Left renal pelvis (tissue), 4 donors: ENCODE measurements around the gene ZNF630. TPM values are rescaled to one million over a fixed set of nuclear protein-coding genes. Genes with fewer than 3 reads are reported as not detected.
A peak's percentile ranks its signal among the peaks of the same experiment; 100 is the strongest.
"Not testable (repeated sequence)": the region's sequence is repeated elsewhere in the genome, so short reads cannot be mapped to it uniquely, and the experiment has no call there.

Source experiments
- DNase-seq, 4 donors: peaks; one replicate each; pipeline ENCODE4 v3.0.0-alpha.2; 2013; ENCODE audit warnings: low read depth in 4 of 4, low spot score in 3 of 4
- polyA plus RNA-seq, 4 donors: library from polyadenylated mRNA; unstranded; fragments of 120-200 nt; gene quantifications; one replicate each; pipeline ENCODE4 v1.2.1, GENCODE V29; 2013; ENCODE audit not compliant: insufficient read length in 4 of 4

ZNF630 gene
- polyA plus RNA-seq, 4 donors: 3.4 to 4.6 (median 4.0) TPM

DNA sequence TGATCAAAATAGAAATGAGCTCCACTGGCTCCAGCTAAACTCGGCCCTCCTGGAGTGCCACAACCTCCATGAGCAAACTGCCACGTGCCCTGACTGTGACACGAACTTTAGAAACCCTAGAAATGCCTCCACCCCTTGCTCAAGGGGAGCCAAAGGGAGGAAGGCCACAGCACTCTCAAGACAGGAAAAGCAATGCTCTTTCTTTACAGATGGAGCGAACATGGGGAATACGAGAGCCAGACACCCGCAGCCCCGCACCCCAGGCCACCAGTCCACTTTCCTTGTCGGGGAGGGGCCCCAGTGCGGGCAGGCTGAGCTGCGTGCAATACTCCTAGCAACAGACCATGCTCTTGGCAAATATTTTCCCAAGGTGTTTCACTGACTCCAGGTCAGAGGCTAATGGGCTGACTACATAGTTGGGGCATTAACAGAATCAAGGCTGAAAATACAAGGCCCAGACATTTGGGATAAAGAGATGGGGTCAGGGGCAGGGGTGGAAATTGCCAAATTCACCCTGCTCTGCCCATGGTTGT lies 40.7 kb downstream of the ZNF630 start:
- not testable (repeated sequence) for DNase-seq

DNA sequence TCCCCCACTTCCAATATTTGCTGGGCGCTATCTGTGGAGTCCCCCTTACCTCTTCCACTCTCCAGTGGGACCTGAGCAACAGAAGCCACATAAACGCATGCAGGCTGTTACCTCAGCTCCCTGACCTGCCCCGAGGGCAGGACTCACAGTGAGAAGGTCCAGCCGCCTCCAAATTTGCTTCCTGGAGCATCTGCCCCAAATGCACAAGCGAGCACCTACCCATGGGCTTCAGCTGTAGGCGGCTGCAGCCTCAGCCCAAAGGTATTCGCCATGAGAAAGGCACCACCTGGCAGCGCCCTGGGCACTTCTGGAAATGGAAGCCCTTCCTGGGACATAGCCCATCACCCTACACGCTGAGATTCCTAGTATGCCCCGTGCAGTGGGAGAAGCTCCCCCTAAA lies 41.2 kb downstream of the ZNF630 start:
- DNase-seq: no peak

- no peak for DNase-seq
Observed at GRCh38 chrX:48028091-48028490, 43.3 kb downstream of the ZNF630 start.

DNA sequence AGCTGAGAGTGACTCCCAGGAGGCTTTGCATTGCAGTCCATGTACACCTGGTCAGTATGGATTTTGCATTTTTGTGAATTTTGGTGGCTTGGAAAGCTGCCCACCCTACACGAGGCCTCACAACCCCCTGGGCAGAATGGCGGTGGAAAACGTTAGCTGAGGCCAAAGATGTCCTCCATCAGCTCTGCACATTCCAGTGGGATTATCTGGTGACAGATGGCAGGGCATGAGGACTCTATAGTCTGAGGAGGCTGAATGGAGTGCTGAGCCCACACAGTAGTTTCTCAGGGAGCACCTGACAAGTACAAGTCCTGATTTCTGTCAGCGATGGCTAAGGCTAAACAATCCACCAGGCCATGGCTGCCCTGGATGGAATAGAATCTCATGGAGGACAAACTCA lies 43.9 kb downstream of the ZNF630 start:
- DNase-seq: not testable (repeated sequence)

DNA sequence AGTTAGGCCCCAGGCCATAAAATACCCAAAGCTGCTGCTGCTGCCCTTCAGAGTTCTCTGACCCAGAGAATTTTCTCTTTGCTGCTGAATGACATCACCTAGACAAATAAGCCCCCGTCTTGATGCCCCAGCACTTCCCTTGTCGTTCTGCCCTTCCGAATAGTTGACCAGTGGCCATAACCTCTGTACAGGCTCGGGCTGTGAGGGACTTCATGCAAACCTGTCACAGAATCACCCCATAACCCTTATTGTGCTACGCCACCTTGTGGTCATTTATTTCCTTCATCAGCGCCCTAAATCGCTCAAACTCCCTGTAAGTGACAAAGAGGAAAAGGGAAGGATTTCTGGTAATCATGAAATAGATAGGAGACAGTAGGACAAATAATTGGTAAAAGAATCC lies 45.9 kb downstream of the ZNF630 start:
- DNase-seq: peak in 2 of 4 donors; percentile 42 to 44

DNA sequence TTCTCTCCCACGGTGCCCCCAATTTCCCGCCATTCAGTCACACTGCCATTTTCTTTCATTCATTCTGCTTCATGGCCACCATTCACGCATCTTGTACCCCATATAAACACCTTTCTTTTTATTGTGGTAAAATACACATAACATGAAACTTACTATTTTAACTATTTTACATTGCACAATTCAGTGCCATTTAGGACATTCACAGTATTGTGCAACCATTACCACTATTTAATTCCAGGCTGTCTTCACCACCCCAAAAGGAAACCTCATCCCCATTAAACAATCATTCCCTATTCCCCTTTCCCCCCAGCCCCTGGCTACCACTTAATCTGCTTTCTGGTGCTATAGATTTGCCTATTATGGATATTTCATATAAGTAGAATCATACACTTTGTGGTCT lies 48.7 kb downstream of the ZNF630 start:
- no peak for DNase-seq

- no peak for DNase-seq
Observed at GRCh38 chrX:48022100-48022499, 49.3 kb downstream of the ZNF630 start.

DNA sequence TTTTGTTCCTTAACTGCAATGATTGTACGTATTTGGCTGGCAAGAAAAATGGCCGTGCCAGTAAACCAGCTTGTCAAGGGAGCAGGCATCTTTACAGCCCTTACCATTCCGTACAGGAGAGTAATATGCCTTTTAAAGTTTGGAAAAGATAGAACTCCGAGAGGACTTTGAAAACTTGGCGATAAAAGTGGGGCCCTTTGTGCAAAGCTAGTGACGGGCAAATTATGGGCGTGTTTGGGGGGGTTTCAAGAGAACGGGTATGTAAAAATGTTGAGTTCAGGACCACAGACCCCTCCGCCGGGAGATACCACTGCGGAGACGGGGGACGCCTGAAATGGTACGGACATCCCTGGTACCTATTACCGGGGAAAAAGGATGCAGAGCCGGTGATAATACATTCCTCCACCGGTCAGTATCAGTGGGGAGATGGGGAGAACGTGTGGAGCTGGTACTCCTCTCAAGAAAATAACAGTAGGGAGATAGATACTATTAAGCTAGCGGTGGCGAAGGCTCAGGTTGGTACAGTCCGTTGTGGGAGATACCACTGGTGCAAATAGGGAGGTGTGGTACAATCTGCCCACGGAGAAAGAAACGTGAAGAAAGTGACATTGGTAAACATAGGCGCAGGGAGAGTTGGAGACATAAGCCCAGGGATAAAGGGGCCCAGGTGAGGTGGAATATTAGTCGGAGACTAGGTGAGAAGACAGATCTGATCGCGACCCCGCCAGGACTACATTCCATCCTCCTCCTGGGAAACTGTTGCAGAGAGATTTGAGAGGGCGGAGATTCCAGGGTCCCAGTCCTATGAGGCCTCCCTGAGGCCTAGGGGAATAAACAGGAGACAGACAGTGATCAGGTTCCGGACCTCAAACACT lies 50.2 kb downstream of the ZNF630 start:
- DNase-seq: peak; percentile 70 to 84 (median 76)

- not testable (repeated sequence) for DNase-seq
Observed at GRCh38 chrX:48020472-48020871, 51.0 kb downstream of the ZNF630 start.

DNA sequence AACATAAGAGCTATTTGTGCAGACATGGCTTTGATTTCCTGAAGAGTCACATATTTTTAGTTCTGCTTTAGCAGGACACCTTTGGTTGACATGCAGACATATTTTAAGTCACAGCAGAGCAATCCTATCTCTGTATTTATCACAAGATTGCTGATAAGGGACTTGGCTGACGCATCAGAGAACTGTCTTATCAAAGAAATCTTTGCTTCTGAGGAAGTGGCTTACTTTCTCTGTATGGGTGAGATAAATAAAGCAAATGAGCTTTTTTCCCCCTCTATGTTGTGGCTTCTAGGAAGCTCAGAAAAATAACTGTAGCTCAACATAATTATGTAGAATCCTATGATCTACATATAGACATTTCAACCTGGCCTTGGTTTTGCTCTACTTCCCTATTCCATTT lies 51.5 kb downstream of the ZNF630 start:
- not testable (repeated sequence) for DNase-seq

- not testable (repeated sequence) for DNase-seq
Observed at GRCh38 chrX:48016583-48017310, 54.7 kb downstream of the ZNF630 start.

GRCh38 chrX:48009445-48009960 lies 61.9 kb downstream of the ZNF630 start:
- not testable (repeated sequence) for DNase-seq

Other genes with a start within 250 kb of the ZNF630 start
- 1 to 10 TPM; 6.0 to 8.3 (median 7.3) TPM for gene ZNF81, start 234.7 kb downstream of the ZNF630 start, polyA plus RNA-seq
- gene ZNF182, start 67.7 kb downstream of the ZNF630 start, polyA plus RNA-seq: 10 to 100 TPM in 3 of 4 donors, 1 to 10 TPM in 1; 7.9 to 12.1 (median 11.4) TPM
- under 1 TPM in 1 of 4 donors, not detected in 3; 0.32 TPM for gene SPACA5, start 64.7 kb downstream of the ZNF630 start, polyA plus RNA-seq
- gene SPACA5B, start 59.0 kb upstream of the ZNF630 start, polyA plus RNA-seq: not detected
- not detected for gene SSX5, start 125.2 kb upstream of the ZNF630 start, polyA plus RNA-seq
- gene SSX1, start 183.8 kb upstream of the ZNF630 start, polyA plus RNA-seq: not detected